NCI-H1092 treated with DMSO at 0.1 percent for 48 hours (cell line): ENCODE measurements around the gene COL1A1.

Experiments
- DNase-seq: peaks from one replicate; lab custom pipeline; 2025; lab: John Stamatoyannopoulos, UW

The COL1A1 gene

DNA sequence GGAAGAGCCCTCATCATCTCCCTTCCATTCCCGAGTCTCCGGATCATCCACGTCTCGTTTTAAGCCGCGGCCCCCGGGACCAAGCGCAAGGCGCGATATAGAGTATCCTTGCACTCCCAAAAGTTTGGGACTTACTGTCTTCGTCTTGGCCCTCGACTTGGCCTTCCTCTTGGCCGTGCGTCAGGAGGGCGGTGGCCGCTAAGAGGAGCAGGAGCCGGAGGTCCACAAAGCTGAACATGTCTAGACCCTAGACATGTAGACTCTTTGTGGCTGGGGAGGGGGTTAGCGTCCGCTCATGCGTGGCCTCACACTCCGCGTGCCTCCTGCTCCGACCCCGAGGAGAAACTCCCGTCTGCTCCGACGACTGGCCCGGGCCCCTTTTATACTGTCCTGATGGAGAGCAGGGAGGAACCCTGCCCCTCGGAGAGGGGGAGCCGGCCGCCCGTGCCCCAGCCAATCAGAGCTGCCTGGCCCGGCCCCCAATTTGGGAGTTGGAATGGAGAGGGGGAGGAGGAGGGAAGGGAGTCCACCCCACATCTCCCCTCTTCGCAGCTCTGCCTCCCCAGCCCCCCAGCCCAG is at the start of gene COL1A1:
COL1A1 (minus strand) TSS at position 356 of the 579 bp plus-strand sequence; CDS start at position 238, 118 bp downstream.
- DNase-seq: no peak

DNA sequence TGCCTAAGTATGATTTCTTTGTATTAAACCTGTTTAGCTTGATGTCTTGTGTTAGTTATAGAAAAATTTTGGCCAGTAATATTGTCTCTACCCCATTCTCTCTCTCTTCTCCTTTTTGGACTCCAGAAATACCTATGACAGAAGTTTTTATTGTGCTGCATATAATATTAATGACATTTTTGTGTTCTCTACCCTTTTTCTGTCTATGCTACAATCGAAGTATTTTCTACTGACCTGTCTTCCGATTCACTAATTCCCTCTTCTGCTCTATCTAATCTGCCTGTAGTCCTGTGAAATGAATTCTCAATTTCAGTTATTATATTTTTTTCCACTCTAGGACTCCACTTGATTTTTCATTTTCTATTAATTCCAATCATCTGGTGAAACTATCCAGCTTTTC is 46.8 kb upstream of the COL1A1 start:
- DNase-seq: no peak

DNA sequence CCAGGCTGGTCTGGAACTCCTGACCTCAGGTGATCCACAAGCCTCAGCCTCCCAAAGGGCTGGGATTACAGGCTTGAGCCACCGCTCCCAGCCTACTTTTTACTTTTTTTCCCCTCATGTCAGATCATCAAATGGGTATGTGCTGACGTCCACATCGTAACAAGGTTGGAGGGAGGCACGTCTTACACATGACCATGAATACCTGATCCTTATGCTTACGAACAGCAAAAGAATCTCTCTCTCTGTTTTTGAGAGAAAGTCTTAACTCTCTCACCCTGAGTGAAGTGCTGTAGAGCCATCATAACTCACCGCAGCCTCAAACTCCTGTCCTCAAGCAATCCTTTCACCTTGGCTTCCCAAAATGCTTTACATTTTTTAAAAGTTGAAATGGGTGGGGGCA is 43.3 kb upstream of the COL1A1 start:
- no peak for DNase-seq

DNA sequence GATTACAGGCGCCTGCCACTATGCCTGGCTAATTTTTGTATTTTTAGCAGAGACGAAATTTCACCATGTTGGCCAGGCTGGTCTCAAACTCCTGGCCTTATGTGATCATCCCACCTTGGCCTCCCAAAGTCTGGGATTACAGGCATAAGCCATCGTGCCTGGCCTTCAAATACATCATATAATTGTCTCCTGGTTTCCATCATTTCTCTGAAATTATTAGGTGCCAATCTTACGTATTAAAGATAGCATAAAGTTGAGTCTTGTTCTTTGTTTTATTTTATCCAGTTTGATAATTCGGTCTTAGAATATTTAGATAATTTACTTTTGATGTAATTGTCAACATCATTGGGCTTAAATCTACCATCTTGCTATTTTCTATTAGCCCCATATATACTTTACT is 40.0 kb upstream of the COL1A1 start:
- DNase-seq: no peak

DNA sequence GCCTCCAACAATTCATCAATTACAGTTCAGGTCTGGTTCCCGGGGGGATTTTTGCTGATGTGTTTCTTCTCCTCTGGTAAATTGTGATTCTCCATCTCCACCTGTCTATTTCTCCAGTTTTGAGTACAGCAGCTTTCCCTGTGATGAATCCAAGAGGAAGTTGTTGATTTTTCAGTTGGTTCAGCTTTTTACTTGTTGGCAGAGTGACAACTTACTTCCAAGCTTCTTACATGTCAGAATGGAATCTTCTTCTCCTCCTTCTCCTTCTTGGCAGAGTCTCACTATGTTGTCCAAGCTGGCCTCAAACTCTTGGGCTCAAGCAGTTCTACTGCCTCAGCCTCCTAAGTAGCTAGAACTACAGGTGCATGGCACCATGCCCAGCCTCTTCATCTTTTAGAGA is 39.4 kb upstream of the COL1A1 start:
- DNase-seq: no peak

DNA sequence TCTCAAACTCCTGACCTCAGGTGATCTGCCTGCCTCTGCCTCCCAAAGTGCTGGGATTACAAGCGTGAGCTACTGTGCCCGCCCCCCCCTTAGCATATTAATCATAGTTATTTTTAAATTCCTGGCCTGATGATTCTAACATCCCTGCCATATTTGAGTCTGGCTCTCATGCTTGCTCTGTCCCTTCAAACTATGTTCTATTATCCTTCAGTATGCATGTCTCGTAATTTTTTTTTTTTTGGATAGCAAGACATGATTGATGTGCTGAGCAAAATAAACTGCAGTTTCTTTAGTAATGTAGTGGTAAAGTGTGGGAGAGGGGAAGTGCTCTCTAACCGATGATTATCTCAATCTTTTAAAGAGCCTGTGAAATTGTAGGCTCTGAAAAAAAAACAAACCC is 38.5 kb upstream of the COL1A1 start:
- DNase-seq: no peak

DNA sequence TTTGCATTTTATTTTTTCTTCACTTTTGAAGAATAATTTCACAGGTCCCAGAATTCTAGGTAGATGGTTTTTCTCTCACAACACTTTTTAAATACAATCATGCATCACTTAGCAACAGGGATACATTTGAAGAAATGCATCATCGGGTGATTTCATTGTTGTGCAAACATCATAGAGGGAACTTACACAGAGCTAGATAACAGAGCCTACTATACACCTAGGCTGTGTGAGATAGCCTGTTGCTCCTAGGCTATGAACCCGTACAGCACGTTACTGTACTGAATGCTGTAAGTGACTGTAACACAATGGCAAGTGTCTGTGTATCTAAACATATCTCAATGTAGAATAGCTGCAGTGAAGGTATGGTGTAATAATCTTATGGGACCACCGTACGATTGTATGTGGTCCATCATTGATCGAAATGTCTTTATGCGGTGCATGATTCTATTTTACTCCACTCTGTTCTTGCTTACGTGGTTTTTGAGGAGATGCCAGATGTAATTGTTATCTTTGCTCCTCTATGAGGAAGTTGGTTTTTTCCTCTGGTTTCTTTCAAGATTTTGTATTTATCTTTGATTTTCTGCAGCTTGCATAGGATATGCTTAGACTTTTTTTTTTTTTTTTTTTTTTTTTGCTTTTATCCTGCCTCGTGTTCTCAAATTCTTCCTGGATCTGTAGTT is 37.3 kb upstream of the COL1A1 start:
- DNase-seq: no peak

DNA sequence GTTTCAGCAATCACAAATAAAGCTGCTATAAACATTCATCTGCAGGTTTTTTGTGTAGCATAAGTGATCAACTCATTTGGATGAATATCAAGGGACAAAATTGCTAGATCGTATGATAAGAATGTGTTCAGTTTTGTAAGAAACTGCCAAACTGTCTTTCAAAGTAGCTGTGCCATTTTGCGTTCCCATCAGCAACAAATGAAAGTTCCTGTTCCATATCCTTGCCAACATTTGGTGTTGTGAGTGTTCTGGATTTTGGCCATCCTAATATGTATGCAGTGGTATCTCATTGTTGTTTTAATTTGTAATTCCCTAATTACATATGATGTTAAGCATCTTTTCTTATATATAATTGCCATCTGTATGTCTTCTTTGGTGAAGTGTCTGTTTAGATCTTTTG is 36.5 kb upstream of the COL1A1 start:
- DNase-seq: no peak

DNA sequence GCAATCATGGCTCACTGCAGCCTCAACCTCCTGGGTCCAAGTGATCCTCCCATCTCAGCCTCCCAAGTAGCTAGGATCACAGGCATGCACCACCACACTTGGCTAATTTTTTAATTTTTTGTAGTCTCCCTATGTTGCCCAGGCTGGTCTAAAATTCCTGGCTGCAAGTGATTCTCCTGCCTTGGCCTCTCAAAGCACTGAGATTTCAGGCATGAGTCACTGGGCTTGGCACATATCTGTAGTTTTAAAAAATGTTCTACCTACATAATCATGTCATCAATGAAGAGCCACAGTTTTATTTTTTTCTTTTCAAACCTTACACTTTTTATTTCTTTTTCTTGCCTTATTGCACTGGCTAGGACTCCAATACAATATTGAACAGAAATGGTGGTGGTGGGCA is 33.1 kb upstream of the COL1A1 start:
- DNase-seq: no peak

DNA sequence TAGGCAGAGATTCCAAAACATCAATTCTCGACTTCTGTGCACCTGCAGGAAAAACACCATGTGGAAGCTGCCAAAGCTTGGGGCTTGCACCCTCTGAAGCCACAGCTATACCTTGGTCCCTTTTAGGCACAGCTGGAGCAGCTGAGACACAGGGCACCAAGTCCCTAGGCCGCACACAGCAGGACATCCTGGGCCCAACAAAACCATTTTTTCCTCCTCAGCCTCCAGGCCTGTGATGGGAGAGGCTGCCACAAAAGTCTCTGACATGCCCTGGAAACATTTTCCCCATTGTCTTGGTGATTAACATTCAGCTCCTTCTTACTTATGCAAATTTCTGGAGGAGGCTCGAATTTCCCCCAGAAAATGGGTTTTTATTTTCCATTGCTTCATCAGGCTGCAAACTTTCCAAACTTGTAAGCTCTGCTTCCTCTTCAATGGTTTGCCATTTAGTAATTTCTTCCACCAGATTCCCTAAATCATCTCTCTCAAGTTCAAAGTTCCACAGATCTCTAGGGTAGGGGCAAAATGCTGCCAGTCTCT is 24.3 kb upstream of the COL1A1 start:
- DNase-seq: no peak

DNA sequence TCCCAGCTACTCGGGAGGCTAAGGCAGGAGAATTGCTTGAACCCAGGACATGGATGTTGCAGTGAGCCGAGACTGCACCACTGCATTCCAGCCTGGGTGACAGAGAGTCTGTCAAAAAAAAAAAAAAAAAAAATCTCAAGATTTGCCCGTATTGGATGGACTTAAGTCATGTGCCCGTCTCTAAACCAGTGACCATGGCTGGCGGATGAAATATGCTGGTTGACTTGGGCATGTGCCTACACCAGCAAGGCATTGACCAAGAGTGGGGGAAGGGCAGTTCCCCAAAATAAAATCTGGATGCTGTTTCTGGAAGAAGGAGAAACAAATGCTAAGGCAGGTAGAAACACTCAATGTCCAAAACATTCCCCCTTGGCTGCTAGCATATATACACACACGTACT is 21.5 kb upstream of the COL1A1 start:
- no peak for DNase-seq

DNA sequence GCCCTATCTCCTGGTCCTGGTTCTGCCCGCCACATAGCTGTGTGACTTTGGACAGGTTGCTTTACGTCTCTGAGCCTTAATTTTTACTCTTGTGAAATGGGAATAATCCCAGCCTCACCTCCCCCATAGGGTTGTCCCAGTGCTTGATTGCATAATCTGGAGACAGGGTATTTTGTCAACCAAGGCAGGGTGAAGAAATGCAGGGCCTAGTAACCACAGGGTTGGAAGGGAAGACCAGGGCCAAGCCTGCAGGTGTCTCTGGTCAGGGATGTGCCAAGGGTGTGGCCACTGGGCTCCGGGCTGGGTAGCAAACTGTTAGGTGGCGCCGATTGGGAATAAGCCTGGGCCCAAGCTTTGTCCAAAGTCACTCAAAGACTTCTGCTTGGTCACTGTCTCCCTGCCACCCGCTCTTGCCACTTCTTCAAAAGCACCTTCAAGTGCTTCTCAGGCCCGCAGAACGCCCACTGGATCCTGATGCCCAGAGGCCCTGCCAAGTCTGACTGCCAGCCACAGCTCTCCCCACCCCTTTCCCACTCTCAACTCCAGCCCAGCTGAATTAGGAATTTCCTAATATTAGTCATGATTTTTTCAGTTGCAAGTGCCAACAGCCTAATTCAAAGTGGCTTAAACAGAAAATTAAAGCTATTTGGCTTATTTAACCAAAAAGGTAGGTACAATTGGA is 20.6 kb upstream of the COL1A1 start:
- DNase-seq: no peak

DNA sequence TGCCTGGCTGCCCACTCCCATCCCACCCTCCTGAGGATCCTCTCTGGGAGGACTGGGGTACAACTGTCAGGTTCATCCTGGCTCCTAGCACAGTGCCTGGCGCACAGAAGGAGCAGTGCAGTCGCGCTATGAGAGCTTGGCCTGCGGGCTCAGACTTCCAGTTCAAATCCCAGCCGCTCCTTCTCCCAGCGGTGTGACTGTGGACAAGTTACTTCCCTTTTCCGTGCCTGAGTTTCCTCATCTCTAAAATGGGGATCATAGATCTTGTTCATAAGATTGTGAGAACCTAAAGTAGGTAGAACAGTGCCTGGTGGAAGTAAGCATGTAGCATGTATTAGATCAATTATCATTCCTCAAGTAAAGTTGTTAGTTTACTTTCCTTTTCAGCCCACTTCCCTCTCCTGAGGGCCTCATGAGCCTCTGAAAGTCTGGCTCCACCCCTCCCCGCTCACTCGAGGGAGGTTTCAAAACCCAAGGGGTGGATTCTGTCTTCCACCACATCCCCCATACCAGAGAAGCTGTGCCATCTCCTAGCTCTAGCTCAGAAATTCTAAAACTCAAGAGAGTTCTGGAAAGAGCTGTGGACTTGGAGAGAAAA is 19.9 kb upstream of the COL1A1 start:
- DNase-seq: no peak

DNA sequence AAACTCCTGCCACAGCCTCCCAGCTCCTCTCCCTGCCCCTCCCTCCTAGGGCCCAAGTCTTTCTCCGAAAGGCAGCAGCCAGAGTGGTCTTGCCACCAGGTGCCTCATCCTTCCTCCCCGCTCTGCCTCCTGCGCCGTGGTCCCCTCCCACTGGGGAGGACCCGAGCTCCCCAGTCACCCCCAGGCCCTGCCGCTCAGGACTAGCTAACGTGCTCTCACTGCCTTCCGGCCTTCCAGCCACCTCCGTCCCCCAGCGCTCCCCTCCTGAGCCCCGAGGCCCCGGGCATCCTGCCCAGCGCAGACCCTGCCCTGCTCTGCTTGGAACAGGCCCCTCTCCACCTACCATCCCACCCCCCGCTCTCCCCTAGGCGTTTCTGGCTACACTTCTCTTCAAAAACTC is 19.4 kb upstream of the COL1A1 start:
- no peak for DNase-seq

DNA sequence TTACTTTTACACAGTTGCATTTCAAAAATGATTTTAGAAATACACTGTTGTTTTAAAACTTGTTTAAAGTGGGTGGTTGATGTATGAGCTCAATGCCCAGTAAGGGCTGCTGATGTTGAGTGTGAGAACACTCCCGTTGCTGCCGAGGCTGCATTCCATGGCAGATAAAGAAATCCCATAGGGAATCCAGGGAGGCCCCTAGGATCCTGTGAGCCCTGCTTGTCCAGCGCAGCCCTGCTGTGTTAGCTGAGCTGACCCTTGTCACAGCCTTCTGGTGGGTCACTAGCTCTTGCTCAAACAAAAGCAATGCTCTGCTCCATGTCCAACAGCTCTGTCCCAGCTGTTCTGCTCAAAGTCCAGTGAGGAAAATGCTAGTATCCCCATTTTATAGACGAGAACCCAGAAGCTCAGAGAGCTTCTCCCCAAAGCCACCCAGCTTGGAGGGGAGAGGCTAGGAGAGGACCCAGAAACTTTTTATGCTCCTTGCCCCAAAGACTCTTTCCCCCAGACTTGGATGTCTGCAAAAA is 18.6 kb upstream of the COL1A1 start:
- no peak for DNase-seq

DNA sequence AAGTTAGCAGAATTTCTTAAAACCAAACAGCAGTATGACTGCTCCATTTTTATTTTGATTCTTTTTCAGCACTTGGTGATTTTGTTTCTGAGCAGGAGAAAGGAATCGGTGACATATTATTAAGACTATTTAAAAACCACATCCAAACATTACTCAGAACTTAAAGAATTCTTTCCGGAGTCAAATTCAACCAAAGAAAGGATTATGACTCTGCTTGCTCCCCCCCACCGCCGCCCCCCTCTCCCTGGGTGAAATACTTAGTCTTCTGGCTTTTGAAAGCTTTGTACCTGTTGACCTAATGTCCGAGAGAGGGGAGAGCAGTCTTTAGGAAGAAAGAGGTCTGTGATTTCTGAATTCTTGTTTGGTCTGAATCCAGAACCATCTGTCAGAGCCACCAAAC is 17.9 kb upstream of the COL1A1 start:
- no peak for DNase-seq

DNA sequence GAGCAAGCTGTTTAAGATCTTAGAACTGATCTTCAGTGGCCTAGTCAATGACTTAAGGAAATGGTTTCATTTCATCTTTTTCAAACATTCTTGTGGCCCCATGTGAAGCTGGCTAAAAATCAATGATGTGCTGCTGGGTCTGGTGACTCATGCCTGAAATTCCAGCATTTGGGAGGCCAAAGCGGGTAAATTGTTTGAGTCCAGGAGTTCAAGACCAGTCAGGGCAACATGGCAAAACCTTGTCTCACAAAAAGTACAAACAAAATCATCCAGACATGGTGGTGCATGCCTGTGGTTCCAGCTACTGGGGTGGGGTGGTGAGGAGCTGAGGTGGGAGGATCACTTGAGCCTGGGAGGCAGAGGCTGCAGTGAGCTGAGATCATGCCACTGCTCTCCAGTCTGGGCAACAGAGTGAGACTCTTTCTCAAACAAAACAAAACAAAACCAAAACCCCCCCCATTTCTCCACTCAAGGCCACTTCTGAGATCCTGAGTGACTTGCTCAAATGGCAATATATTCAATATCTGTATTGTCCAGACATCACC is 17.4 kb upstream of the COL1A1 start:
- DNase-seq: no peak

DNA sequence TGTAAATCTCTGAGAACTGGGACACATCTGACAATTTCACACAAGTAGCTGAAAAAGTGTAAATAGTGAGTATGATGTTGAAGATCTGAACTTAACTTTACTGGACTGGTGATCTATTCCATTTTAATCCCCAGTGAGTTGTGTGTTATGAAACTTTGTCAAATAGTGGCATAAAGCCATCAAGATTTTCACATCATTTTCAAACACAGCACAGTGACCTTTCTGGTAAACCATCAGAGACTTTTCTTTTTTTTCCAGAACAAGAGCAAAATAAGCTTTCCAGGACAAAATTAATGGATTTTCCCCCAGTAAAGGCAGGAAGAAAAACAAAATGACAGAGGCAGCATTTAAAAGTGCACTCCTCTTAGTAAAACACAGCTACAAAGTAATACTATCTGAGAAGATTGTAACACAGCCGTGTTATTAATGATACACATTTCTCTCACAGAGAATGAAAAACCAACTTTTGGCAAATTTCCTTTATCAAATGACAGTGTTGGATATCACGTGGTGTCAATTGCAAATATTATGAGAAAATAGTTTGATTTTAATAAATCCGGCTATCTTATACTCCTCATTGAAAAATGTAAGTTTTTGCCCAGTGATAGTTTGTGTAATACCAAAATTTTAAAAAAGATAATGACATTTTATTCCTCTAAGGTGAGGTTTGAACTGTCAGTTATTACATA is 16.8 kb upstream of the COL1A1 start:
- DNase-seq: no peak

DNA sequence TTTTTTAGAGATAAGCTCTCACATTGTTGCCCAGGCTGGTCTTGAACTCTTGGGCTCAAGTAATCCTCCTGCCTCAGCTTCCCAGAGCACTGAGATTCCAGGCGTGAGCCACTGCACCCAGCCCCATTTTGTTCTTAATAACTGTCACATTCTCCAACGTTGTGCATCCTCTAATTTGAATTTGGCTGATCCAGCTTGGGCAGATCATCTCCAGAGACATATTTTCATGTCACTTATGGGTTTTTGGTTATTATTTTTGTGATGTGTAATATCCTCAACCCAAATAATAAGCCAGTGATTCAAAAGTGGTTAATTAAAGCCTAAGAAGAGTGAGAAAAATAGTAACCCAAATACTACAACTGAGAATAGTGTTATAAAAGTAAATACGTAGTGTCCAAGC is 16.2 kb upstream of the COL1A1 start:
- no peak for DNase-seq

DNA sequence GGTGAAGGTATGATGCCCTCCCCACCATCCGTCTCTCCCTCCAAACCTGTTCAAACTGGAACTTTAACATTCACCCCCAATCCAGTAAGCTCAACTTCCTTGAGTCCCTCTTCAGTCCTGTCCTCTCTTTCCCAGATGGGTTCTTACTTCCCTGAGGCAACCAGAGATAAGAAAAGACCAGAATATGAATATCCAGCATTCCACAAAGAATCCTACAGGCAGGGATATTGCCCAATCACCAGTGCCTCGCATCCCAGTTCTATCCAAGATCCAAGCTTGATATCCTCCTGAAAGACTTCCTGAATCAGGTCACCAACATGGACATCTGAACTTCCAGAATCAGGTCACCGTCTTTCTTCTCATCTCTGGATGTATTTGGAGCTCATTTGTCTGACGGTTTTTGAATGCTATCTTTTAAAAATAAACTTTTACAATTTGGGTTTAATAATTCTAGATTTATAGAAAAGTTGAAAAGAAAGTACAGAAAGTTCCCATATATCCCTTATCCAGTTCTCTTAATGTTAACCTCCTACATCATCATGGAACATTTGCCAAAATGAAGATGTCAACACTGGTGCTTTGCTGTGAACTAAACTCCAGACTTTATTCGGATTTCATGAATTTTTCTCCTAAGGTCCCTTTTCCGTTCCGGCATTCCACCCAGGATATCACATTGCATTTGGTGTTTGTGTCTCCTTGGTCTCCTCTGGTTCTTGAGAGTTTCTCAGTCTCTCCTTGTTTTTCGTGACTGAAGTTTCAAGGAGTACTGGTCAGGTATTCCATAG is 13.7 kb upstream of the COL1A1 start:
- no peak for DNase-seq
